PC-3 (cell line): Measurements from ENCODE around the gene SLC13A4. TPM values are rescaled to one million over a fixed set of nuclear protein-coding genes. Genes with fewer than 3 reads are reported as not detected.

Experiments
- ATAC-seq: fragments of 200-7000 bp; cut with Tn5 transposase; 2 replicates; pipeline ENCODE4 v1.9.1; 2020; ENCODE audit warnings: mild to moderate bottlenecking, moderate library complexity
- BruUV-seq: library from RNA; stranded (reverse); fragments of 400-500 nt; replicated peaks from 2 replicates; lab custom pipeline; 2021; lab: Mats Ljungman, UMichigan
- CTCF ChIA-PET: fragments of 300-600 bp; sonication (Branson Sonifier 250); formaldehyde crosslinking; loops from one replicate; lab custom pipeline; 2022; ENCODE audit warnings: antibody characterized with exemption; lab: Charles Lee
- POLR2A ChIA-PET: fragments of 300-600 bp; sonication (Branson Sonifier 250); formaldehyde crosslinking; loops from one replicate; lab custom pipeline; 2022; ENCODE audit warnings: antibody characterized with exemption; ENCODE audit not compliant: unreplicated experiment; lab: Charles Lee
- DNase-seq: peaks from one replicate; pipeline ENCODE4 v3.0.0-alpha.2; 2015
- H2AFZ ChIP-seq: fragments of 300-600 bp; sonication (generic); 2 replicates; pipeline ENCODE4 v1.6.0; 2016; ENCODE audit warnings: antibody characterized with exemption, low read length
- H3F3A ChIP-seq: fragments of 300-600 bp; sonication (generic); one replicate; pipeline ENCODE4 v1.6.0; 2017; ENCODE audit warnings: antibody characterized with exemption, low read length, control low read depth, mild to moderate bottlenecking; ENCODE audit not compliant: unreplicated experiment
- H3K27ac ChIP-seq: fragments of 300-600 bp; sonication (generic); 2 replicates; pipeline ENCODE4 v1.5.1; 2016; ENCODE audit warnings: mild to moderate bottlenecking, low read length
- H3K27me3 ChIP-seq: fragments of 300-600 bp; sonication (generic); 2 replicates; pipeline ENCODE4 v1.6.1; 2016; ENCODE audit warnings: low read length, mixed read lengths
- H3K36me3 ChIP-seq: fragments of 300-600 bp; sonication (generic); 2 replicates; pipeline ENCODE4 v1.6.1; 2016; ENCODE audit warnings: low read depth, mixed run types, low read length, mixed read lengths
- H3K4me1 ChIP-seq: fragments of 300-600 bp; sonication (generic); 2 replicates; pipeline ENCODE4 v1.5.1; 2016; ENCODE audit warnings: low read length; ENCODE audit not compliant: insufficient read depth
- H3K4me2 ChIP-seq: fragments of 300-600 bp; sonication (generic); 2 replicates; pipeline ENCODE4 v1.6.0; 2016; ENCODE audit warnings: low read length
- H3K4me3 ChIP-seq: fragments of 300-600 bp; sonication (generic); 2 replicates; pipeline ENCODE4 v1.5.1; 2016; ENCODE audit warnings: mild to moderate bottlenecking, low read length, mixed read lengths
- H3K79me2 ChIP-seq: fragments of 300-600 bp; sonication (generic); 2 replicates; pipeline ENCODE4 v1.6.1; 2017; ENCODE audit warnings: low read length, mixed read lengths
- H3K9ac ChIP-seq: fragments of 300-600 bp; sonication (generic); 2 replicates; pipeline ENCODE4 v1.6.0; 2016; ENCODE audit warnings: mild to moderate bottlenecking, low read length
- H3K9me2 ChIP-seq: fragments of 300-600 bp; sonication (generic); replicated peaks from 2 replicates; pipeline ENCODE4 v1.6.1; 2016; ENCODE audit warnings: mixed run types, low read length, mixed read lengths
- H3K9me3 ChIP-seq: fragments of 300-600 bp; sonication (generic); 2 replicates; pipeline ENCODE4 v1.6.1; 2016; ENCODE audit warnings: low read length, mixed read lengths
- H4K20me1 ChIP-seq: fragments of 300-600 bp; sonication (generic); 2 replicates; pipeline ENCODE4 v1.6.1; 2016; ENCODE audit warnings: low read length, mixed read lengths
- CTCF ChIP-seq: fragments of 300-600 bp; sonication (generic); conservative IDR thresholded peaks from 2 replicates; pipeline ENCODE4 v1.5.1; 2017; ENCODE audit warnings: antibody characterized with exemption, low read depth, mild to moderate bottlenecking, low read length
- EZH2 ChIP-seq: fragments of 300-600 bp; sonication (generic); IDR thresholded peaks from one replicate; pipeline ENCODE4 v1.6.1; 2017; ENCODE audit warnings: antibody characterized with exemption, mild to moderate bottlenecking, low read length; ENCODE audit not compliant: unreplicated experiment
- EZH2phosphoT487 ChIP-seq: fragments of 300-600 bp; sonication (generic); IDR thresholded peaks from 2 replicates; pipeline ENCODE4 v1.6.1; 2018; ENCODE audit warnings: mild to moderate bottlenecking, antibody characterized with exemption, low read length, borderline replicate concordance
- intact Hi-C: fragments of 100-400 bp; cut with micrococcal nuclease; formaldehyde crosslinking; loops from 2 replicates; pipeline ENCODE4 v1.9.0; 2023
- total RNA-seq: library from RNA; depleted of rRNA; stranded (reverse); fragments of >200 nt; gene quantifications from 2 replicates; pipeline ENCODE4 v1.2.3, GENCODE V29; 2014

SLC13A4 gene
- total RNA-seq, 1 experiment from 2014 or later = not detected

GRCh38 chr7:135685306-135686084 lies 42.5 kb downstream of the SLC13A4 start:
- no peak overlapping the region for H3K4me3 ChIP-seq
- no peaks in the 10 kb centered on the region for H3K9me2 ChIP-seq
- H3K9me3 ChIP-seq = no peaks in the 10 kb centered on the region
- intact Hi-C loops = no loop called here
- no peak overlapping the region for H3K9ac ChIP-seq
- H3F3A ChIP-seq = no peaks in the 10 kb centered on the region
- H2AFZ ChIP-seq = no peak overlapping the region
- DNase-seq = no peak
- H3K27ac ChIP-seq = no peak overlapping the region
- ATAC-seq = peak; percentile 29; the same call in 1 of the 2 replicates
- no peaks in the 10 kb centered on the region for H3K4me1 ChIP-seq
- no peaks in the 10 kb centered on the region for H4K20me1 ChIP-seq
- no TSS peak for BruUV-seq
- POLR2A ChIA-PET = no interaction called here
- no peak overlapping the region for H3K4me2 ChIP-seq
- H3K36me3 ChIP-seq = no peaks in the 10 kb centered on the region
- H3K27me3 ChIP-seq = no peaks in the 10 kb centered on the region
- TF ChIP-seq CTCF (no peak), EZH2phosphoT487 (no peak), EZH2 (no peak)
- CTCF ChIA-PET = no interaction called here
- no peaks in the 10 kb centered on the region for H3K79me2 ChIP-seq

GRCh38 chr7:135684699-135685098 lies 43.3 kb downstream of the SLC13A4 start:
- Histone ChIP-seq H3K36me3 (no peaks in the 10 kb centered on the region), H3K4me2 (no peak overlapping the region)

More at GRCh38 chr7:135684699-135685098, 43.3 kb downstream of the SLC13A4 start:
- Histone ChIP-seq H3K27ac (no peak overlapping the region), H3F3A (no peaks in the 10 kb centered on the region), H3K9me2 (no peaks in the 10 kb centered on the region), H3K9ac (no peak overlapping the region), H3K27me3 (no peaks in the 10 kb centered on the region), H3K4me3 (no peak overlapping the region), H2AFZ (no peak overlapping the region), H3K4me1 (0 out of 2 replicates have a peak, but pooled peaks cover under 1% of the 10 kb centered on the region), H3K9me3 (no peaks in the 10 kb centered on the region), H4K20me1 (no peaks in the 10 kb centered on the region), H3K79me2 (no peaks in the 10 kb centered on the region)
- DNase-seq (no peak), ATAC-seq (no peak)
- intact Hi-C loops = no loop called here
- CTCF ChIA-PET = no interaction called here
- BruUV-seq = no TSS peak
- TF ChIP-seq EZH2phosphoT487 = no peak
- TF ChIP-seq CTCF = no peak
- TF ChIP-seq EZH2 = no peak
- POLR2A ChIA-PET = no interaction called here
